Activated naive CD8-positive, alpha-beta T cell treated with anti-CD3 and anti-CD28 coated beads, Interleukin-2, amount 50 U/mL, for 16 hours (primary cell): Measurements from ENCODE around the gene ZDHHC1.

Experiments
- DNase-seq: peaks from one replicate; pipeline ENCODE4 v3.0.0-alpha.2; 2020; ENCODE audit warnings: low read depth, low spot score

ZDHHC1 gene, protein sequence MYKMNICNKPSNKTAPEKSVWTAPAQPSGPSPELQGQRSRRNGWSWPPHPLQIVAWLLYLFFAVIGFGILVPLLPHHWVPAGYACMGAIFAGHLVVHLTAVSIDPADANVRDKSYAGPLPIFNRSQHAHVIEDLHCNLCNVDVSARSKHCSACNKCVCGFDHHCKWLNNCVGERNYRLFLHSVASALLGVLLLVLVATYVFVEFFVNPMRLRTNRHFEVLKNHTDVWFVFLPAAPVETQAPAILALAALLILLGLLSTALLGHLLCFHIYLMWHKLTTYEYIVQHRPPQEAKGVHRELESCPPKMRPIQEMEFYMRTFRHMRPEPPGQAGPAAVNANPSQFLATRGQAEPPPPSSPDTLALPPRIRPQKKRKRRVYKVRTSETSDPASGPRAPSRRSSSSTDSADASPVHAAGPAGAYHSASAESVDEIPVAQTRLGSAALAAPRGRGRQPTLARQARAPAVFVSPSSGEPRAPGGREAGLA

GRCh38 chr16:67415872-67416793, at the start of gene ZDHHC1:
Gene ZDHHC1 (minus strand): TSS chr16:67416477. CDS start chr16:67407775, 8,702 bp downstream.
- no peak for DNase-seq

GRCh38 chr16:67464565-67464964, 48.3 kb upstream of the ZDHHC1 start:
- no peak for DNase-seq

DNA sequence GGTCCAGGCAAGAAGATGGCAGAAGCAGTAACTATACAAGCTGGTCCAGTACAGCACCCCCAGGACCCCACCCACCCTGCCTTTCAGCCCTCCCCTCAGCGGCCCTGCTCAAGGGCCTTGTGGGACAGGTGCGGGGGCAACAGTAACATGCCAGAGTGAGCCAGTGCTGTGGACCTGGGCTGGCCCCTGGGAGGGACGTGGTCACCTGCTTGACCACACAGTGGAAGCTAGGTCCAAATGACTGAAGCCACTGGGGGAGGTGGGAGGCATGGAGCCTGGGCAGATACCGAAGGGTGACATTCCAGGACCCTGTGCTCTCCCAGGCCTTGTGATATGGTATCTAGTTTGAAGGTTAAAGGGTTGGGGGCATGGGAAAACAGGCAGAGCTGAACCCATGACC, 47.4 kb upstream of the ZDHHC1 start:
- no peak for DNase-seq

DNA sequence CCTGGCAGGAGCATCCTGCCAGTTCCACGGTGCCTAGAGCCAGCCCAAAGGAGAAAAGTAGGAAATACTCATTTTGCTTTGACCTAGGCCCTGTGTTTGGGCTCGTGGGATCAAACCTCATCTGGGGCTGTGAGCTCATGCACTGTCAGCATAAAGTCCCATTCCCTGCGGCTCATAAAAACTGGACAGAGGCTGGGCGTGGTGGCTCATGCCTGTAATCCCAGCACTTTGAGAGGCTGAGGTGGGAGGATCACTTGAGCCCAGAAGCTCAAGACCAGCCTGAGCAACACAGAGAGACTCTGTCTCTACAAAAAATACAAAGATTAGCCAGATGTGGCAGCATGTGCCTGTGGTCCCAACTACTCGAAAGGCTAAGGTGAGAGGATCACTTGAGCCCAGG, 46.8 kb upstream of the ZDHHC1 start:
- no peak for DNase-seq

DNA sequence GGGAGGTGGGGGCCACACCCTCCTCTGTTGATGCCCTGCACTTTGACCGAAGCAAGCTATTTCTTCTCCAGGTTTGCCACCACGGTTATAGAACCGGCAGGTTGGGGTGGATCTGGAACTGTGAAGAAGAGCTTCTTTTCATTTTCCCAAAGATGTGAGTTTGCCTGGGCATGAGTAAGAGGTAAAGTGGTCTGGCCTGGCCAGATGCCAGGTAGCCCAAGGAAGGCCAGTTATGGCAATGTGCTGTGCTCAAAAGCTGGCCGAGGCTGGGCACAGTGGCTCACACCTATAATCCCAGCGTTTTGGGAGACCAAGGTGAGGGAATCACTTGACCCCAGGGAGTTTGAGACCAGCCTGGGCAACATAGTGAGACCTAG, 46.0 kb upstream of the ZDHHC1 start:
- DNase-seq, result no peak

DNA sequence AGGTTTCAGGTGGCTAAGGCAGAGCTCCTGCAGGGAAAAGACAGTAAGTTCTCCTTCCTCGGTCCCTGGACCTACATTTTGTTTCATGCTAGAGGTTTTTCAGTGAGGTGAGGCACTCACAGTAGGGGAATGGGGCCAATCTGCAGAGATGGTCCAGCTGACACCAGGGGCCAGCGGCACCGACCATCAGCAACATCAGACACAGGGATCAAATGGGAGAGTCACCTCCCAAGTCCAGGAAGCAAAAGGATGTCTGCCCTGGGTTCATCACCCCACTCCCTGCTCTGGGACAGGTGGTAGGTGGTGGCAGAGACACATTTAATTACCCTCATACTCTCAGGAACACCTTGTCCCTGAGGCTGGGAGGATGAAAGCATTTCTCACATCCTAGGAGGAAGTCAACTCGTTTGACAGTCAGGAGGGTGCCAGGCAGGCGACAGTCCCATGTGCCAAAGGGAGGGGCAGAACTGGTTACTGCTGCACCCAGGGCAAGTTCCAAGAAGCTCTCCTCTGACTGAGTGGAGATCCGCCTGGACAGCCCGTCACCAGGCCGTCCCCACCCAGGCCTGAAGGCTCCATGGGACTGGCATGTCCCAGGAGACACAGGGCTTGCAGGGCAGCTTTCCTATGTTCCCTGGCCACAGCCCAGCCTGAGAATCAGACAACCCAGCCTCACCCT, 45.5 kb upstream of the ZDHHC1 start:
- no peak for DNase-seq

GRCh38 chr16:67460961-67461360, 44.7 kb upstream of the ZDHHC1 start:
- no peak for DNase-seq

DNA sequence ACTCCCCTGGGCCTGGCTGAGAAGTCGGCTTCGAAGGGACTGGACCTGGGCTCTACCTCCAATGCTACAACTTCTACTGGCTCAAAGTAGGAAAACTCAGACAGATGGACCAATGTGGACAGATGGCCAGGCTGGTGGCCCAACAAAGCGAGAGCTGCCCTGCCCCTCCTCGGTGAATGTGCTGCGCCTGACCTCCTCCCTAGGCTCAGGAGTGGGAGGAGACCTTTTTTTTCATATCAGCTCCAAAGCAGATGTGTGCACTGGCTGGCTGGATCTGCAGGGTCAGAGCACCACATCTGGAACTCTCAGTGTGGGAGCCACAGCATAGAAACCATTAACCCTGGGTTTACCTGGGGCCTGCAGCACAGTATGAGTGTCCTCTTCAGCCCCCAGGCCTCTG, 43.9 kb upstream of the ZDHHC1 start:
- no peak for DNase-seq

GRCh38 chr16:67459861-67460150, 43.5 kb upstream of the ZDHHC1 start:
- no peak for DNase-seq

GRCh38 chr16:67459066-67459860, 43.0 kb upstream of the ZDHHC1 start:
- DNase-seq, result no peak

GRCh38 chr16:67458121-67458641, 41.9 kb upstream of the ZDHHC1 start:
- DNase-seq, result no peak

DNA sequence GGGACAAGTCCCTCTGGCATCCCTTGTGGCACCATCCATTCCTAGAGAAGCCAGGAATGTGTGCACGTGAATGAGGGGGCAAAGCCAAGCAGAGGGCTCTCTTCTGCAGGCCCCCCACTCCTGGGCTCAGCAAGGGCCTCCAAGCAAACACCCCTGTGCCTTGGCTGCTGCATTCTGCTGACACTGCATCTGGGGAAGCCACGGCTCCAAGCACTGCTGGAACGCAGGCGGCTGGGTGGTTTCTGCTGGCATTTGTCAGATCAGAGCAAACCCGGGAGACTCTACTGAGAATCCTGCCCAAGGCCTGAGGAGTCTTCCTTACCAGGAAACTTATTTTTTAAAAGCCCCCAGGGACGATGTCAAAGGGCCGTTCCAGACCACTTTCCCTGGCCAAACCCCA, 41.3 kb upstream of the ZDHHC1 start:
- DNase-seq, result no peak

DNA sequence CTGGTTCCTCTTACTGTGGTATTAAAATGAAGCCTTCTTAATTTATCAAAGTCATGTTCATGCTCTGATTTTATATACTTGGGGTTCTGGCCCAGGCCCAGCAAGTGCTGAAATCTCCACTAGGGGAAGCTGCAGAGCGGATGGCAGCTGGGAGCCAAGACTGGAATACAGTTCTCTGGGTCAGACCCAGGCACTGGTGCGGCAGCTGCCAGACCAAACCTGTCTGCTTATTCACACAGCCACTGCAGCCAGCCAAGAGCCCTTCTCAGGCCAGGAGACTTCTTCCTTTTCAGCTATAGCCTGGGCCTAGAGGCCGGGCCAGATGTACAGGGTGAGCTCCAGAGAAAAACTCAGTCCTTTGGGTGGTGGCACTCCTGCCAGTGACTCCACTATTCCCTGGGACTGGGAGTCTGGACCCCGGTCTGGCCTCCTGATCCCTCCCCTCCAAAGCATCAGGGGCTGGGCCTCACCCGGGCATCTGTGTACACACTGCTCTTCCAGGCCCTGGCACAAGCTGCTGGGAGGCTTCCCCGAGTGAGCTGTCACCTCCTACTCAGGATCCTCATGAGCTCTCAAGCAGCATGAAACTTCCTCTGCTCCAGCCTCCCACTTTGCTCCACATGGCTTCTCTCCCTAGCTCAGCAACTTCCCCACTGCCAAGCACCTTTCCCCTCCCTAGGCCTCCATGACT, 40.3 kb upstream of the ZDHHC1 start:
- no peak for DNase-seq

- no peak for DNase-seq
These were observed 38.6 kb upstream of the ZDHHC1 start for GRCh38 chr16:67454852-67455251.

GRCh38 chr16:67454104-67454503, 37.8 kb upstream of the ZDHHC1 start:
- no peak for DNase-seq

GRCh38 chr16:67451704-67452435, 35.6 kb upstream of the ZDHHC1 start:
- no peak for DNase-seq

- DNase-seq, result no peak
These were observed 34.9 kb upstream of the ZDHHC1 start for GRCh38 chr16:67451061-67451703.

GRCh38 chr16:67449739-67450138, 33.5 kb upstream of the ZDHHC1 start:
- DNase-seq, result no peak

- no peak for DNase-seq
These were observed 33.1 kb upstream of the ZDHHC1 start for GRCh38 chr16:67449336-67449735.
